IMR-90 (cell line): ENCODE results near the gene FAF1. TPM values are rescaled to one million over a fixed set of nuclear protein-coding genes. Genes with fewer than 3 reads are reported as not detected.
A peak's percentile ranks its signal among the peaks of the same experiment; 100 is the strongest.

ENCODE experiments used
- ATAC-seq: fragments of 200-7000 bp; cut with Tn5 transposase; 2 replicates; pipeline ENCODE4 v1.9.1; 2020; ENCODE audit warnings: low read depth, mild to moderate bottlenecking, moderate library complexity
- BruUV-seq: library from RNA; stranded (reverse); fragments of 400-500 nt; replicated peaks from 2 replicates; lab custom pipeline; 2021; lab: Mats Ljungman, UMichigan
- CTCF ChIA-PET: fragments of 300-600 bp; formaldehyde crosslinking; extraction: SDS; loops from one replicate; lab custom pipeline; 2021; ENCODE audit warnings: antibody characterized with exemption; lab: Yijun Ruan, JAX
- POLR2A ChIA-PET: fragments of 300-600 bp; sonication (Branson Sonifier 250); formaldehyde crosslinking; loops from one replicate; lab custom pipeline; 2022; ENCODE audit warnings: antibody characterized with exemption; ENCODE audit not compliant: unreplicated experiment; lab: Charles Lee
- DNase-seq: peaks from one replicate; pipeline ENCODE4 v3.0.0; 2013
- H2AFZ ChIP-seq: replicated peaks from 2 replicates; pipeline ENCODE3; 2013; ENCODE audit warnings: low read length, mild to moderate bottlenecking; ENCODE audit not compliant: poor library complexity
- H2AK5ac ChIP-seq: 2 replicates; pipeline ENCODE4 v1.6.1; 2013; ENCODE audit warnings: low read depth, low read length, inconsistent platforms
- H2AK9ac ChIP-seq: replicated peaks from 2 replicates; pipeline ENCODE3; 2013; ENCODE audit warnings: mild to moderate bottlenecking, low read depth, low read length, moderate library complexity; ENCODE audit not compliant: poor library complexity
- H2BK120ac ChIP-seq: 2 replicates; pipeline ENCODE4 v1.6.1; 2013; ENCODE audit warnings: low read depth, low read length, inconsistent platforms
- H2BK15ac ChIP-seq: 3 replicates; pipeline ENCODE4 v1.6.1; 2013; ENCODE audit warnings: low read depth, low read length, inconsistent platforms
- H2BK20ac ChIP-seq: 2 replicates; pipeline ENCODE4 v1.6.1; 2013; ENCODE audit warnings: low read depth, mild to moderate bottlenecking, inconsistent platforms, low read length, moderate library complexity
- H2BK5ac ChIP-seq: 2 replicates; pipeline ENCODE4 v1.6.1; 2013; ENCODE audit warnings: mild to moderate bottlenecking, low read depth, low read length, inconsistent platforms; ENCODE audit not compliant: poor library complexity, severe bottlenecking
- H3K14ac ChIP-seq: replicated peaks from 2 replicates; pipeline ENCODE4 v1.6.1; 2013; ENCODE audit warnings: low read depth, low read length, inconsistent platforms
- H3K18ac ChIP-seq: 2 replicates; pipeline ENCODE4 v1.6.1; 2013; ENCODE audit warnings: low read depth, low read length, control low read depth
- H3K23ac ChIP-seq: 2 replicates; pipeline ENCODE4 v1.6.1; 2013; ENCODE audit warnings: low read depth, low read length, inconsistent platforms
- H3K27ac ChIP-seq: 2 replicates; pipeline ENCODE4 v1.5.1; 2013; ENCODE audit warnings: mild to moderate bottlenecking, control low read depth, low read length; ENCODE audit not compliant: insufficient read depth
- H3K27me3 ChIP-seq: 2 replicates; pipeline ENCODE4 v1.6.1; 2013; ENCODE audit warnings: low read length; ENCODE audit not compliant: control insufficient read depth, insufficient read depth
- H3K36me3 ChIP-seq: 2 replicates; pipeline ENCODE4 v1.6.1; 2013; ENCODE audit warnings: low read length, mixed read lengths; ENCODE audit not compliant: control insufficient read depth, insufficient read depth
- H3K4ac ChIP-seq: 2 replicates; pipeline ENCODE4 v1.6.1; 2013; ENCODE audit warnings: low read depth, low read length, inconsistent platforms
- H3K4me1 ChIP-seq: 2 replicates; pipeline ENCODE4 v1.6.1; 2013; ENCODE audit warnings: low read length, mixed read lengths; ENCODE audit not compliant: control insufficient read depth, insufficient read depth
- H3K4me2 ChIP-seq: 2 replicates; pipeline ENCODE4 v1.6.1; 2013; ENCODE audit warnings: low read depth, mild to moderate bottlenecking, control low read depth, low read length, moderate library complexity
- H3K4me3 ChIP-seq: 2 replicates; pipeline ENCODE4 v1.5.1; 2013; ENCODE audit warnings: low read depth, mild to moderate bottlenecking, control low read depth, low read length, moderate library complexity; ENCODE audit not compliant: insufficient read depth
- H3K56ac ChIP-seq: 2 replicates; pipeline ENCODE4 v1.6.1; 2013; ENCODE audit warnings: low read length, inconsistent platforms; ENCODE audit not compliant: insufficient read depth; ENCODE audit errors: extremely low read depth
- H3K79me1 ChIP-seq, 2 experiments: 2 replicates each; pipeline ENCODE4 v1.6.1; 2013; ENCODE audit warnings: low read length in 2 of 2, inconsistent platforms in 1 of 2, low read depth in 1 of 2
- H3K9ac ChIP-seq: 2 replicates; pipeline ENCODE4 v1.6.1; 2013; ENCODE audit warnings: low read depth, low read length, control low read depth
- H3K9me1 ChIP-seq: 2 replicates; pipeline ENCODE4 v1.6.1; 2013; ENCODE audit warnings: low read length, inconsistent platforms; ENCODE audit not compliant: insufficient read depth
- H3K9me3 ChIP-seq: 2 replicates; pipeline ENCODE4 v1.6.1; 2013; ENCODE audit warnings: low read length; ENCODE audit not compliant: control insufficient read depth, insufficient read depth
- H4K20me1 ChIP-seq: 2 replicates; pipeline ENCODE4 v1.6.1; 2013; ENCODE audit warnings: low read length, inconsistent platforms; ENCODE audit not compliant: insufficient read depth
- H4K5ac ChIP-seq: 2 replicates; pipeline ENCODE4 v1.6.1; 2013; ENCODE audit warnings: mild to moderate bottlenecking, low read depth, low read length, control low read depth
- H4K8ac ChIP-seq, 2 experiments: 2 replicates each; pipeline ENCODE4 v1.6.1; 2013; ENCODE audit warnings: low read depth in 2 of 2, low read length in 2 of 2, control low read depth in 1 of 2, inconsistent platforms in 1 of 2
- H4K91ac ChIP-seq: 2 replicates; pipeline ENCODE4 v1.6.1; 2013; ENCODE audit warnings: low read depth, low read length, inconsistent platforms; ENCODE audit not compliant: insufficient read depth
- BHLHE40 ChIP-seq: fragments of 150-350 bp; IDR thresholded peaks from 2 replicates; pipeline ENCODE4 v1.6.1; 2016; ENCODE audit warnings: mild to moderate bottlenecking, low read depth, low read length
- POLR2A ChIP-seq: IDR thresholded peaks from 2 replicates; pipeline ENCODE4 v1.6.1; 2012; ENCODE audit warnings: mild to moderate bottlenecking, low read depth, low read length
- WGBS, 2 experiments: methylation state at CpG; one replicate each; pipeline versions ENCODE4 v1.1.5 to v1.1.7; 2013; ENCODE audit warnings: missing lambda C conversion rate in 2 of 2; ENCODE audit not compliant: insufficient read length in 1 of 2; ENCODE audit errors: extremely low coverage in 2 of 2; 5-methylcytosine and 5-hydroxymethylcytosine counted together
- dilution Hi-C: fragments of 300-500 bp; cut with HindIII; formaldehyde crosslinking; loops from one replicate; pipeline ENCODE4 v1.14.3; 2018; ENCODE audit warnings: low sequenced_read_pairs; ENCODE audit not compliant: unreplicated experiment
- in situ Hi-C: fragments of 300-500 bp; cut with MboI; formaldehyde crosslinking; loops from 3 replicates; pipeline ENCODE4 v1.14.3; 2019; ENCODE audit warnings: low sequenced_read_pairs, inconsistent platforms, mixed read lengths
- intact Hi-C: fragments of 100-400 bp; cut with micrococcal nuclease; formaldehyde crosslinking; loops from 2 replicates; pipeline ENCODE4 v1.10.0; 2022
- polyA plus RNA-seq, 3 experiments: library from polyadenylated mRNA; depleted of rRNA; stranded (reverse); fragments of >200 nt; gene quantifications; 2 replicates each; pipeline ENCODE4 v1.2.3, GENCODE V29; 2012; ENCODE audit warnings: low replicate concordance in 1 of 3
- total RNA-seq: library from RNA; depleted of rRNA; stranded (reverse); fragments of >200 nt; gene quantifications from 2 replicates; pipeline ENCODE4 v1.2.3, GENCODE V29; 2012

The FAF1 gene
- total and polyA plus RNA-seq, 2 of the 4 experiments (the other 2 are of a cell fraction): 18.8 to 72.9 TPM

- peak overlapping the region; percentile 66; the same call in 1 of the 2 replicates for H4K5ac ChIP-seq
- H2BK5ac ChIP-seq: peak overlapping the region; percentile 61
- CTCF ChIA-PET: no interaction called here
- H2BK15ac ChIP-seq: no peak overlapping the region
- H2AFZ ChIP-seq: peak overlapping the region; percentile 92
- H4K8ac ChIP-seq: peak overlapping the region; percentile 14 to 80
- H3K9me3 ChIP-seq: no peaks in the 10 kb centered on the region
- H3K18ac ChIP-seq: no peak overlapping the region
- H3K4me3 ChIP-seq: peak overlapping the region; percentile 82
- no peaks in the 10 kb centered on the region for H3K36me3 ChIP-seq
- H3K4ac ChIP-seq: peak overlapping the region; percentile 71
- POLR2A ChIA-PET: no interaction called here
- peak overlapping the region; percentile 84 for H3K4me2 ChIP-seq
- dilution Hi-C loops (no loop called here), in situ Hi-C loops (no loop called here), intact Hi-C loops (no loop called here)
- H4K20me1 ChIP-seq: no peaks in the 10 kb centered on the region
- no peak overlapping the region for H2BK120ac ChIP-seq
- H3K56ac ChIP-seq: peak overlapping the region; percentile 62; the same call in 1 of the 2 replicates
- H4K91ac ChIP-seq: peak overlapping the region; percentile 36; the same call in 1 of the 2 replicates
- H2AK9ac ChIP-seq: peak overlapping the region; percentile 45
- TF ChIP-seq POLR2A (no peak), BHLHE40 (no peak)
- H2AK5ac ChIP-seq: peak overlapping the region; percentile 33; the same call in 1 of the 2 replicates
- H3K27me3 ChIP-seq: no peaks in the 10 kb centered on the region
- H2BK20ac ChIP-seq: no peak overlapping the region
- H3K79me1 ChIP-seq: peaks cover 2 to 19% of the 10 kb centered on the region in 2 experiments
- ATAC-seq: peak; percentile 52
- no peaks in the 10 kb centered on the region for H3K9me1 ChIP-seq
- H3K4me1 ChIP-seq: no peaks in the 10 kb centered on the region; the same call in 1 of the 2 replicates
- H3K9ac ChIP-seq: peak overlapping the region; percentile 81
- H3K27ac ChIP-seq: peak overlapping the region; percentile 64
- BruUV-seq: no TSS peak
- peak overlapping the region; percentile 82 for H3K14ac ChIP-seq
- DNase-seq: peak; percentile 37
- H3K23ac ChIP-seq: peak overlapping the region; percentile 30
- 1% methylated on average over 12 of the region's 38 CpGs; no CpG with 5 or more reads in 1 of the 2 experiments for WGBS, 2 experiments
Observed at GRCh38 chr1:50959303-50959912, 659 bp downstream of the FAF1 start.
